Jurkat, Clone E6-1 (cell line): ENCODE results near the gene NFATC2.
"Not testable (repeated sequence)": the region's sequence is repeated elsewhere in the genome, so short reads cannot be mapped to it uniquely, and the experiment has no call there.

ENCODE experiments used
- DNase-seq: peaks from one replicate; pipeline ENCODE4 v3.0.0-alpha.2; 2011; ENCODE audit warnings: low read depth, low spot score
- H3K4me3 ChIP-seq: 2 replicates; pipeline ENCODE4 v1.5.1; 2011; ENCODE audit warnings: mild to moderate bottlenecking, low read length, control low read depth, moderate library complexity

The NFATC2 gene

DNA sequence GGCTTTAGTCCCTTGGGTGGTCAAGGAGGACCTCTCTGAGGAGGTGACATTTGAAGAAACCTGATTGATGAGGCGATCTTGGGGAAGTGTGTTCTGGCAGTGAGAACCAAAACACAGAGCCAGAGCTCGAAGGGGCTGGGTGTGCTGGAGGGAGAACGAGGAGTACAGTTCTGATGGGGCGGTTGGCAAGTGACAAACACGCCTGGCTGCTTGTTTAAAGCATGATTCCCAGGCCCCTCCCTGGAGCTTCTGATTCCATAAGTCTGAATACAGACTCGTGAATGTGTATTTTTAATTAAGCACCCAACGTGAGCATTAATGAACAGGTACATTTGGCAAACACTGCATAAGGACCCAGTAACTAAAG is 886 bp upstream of the NFATC2 start:
- no peak overlapping the region for H3K4me3 ChIP-seq
- DNase-seq, result no peak

DNA sequence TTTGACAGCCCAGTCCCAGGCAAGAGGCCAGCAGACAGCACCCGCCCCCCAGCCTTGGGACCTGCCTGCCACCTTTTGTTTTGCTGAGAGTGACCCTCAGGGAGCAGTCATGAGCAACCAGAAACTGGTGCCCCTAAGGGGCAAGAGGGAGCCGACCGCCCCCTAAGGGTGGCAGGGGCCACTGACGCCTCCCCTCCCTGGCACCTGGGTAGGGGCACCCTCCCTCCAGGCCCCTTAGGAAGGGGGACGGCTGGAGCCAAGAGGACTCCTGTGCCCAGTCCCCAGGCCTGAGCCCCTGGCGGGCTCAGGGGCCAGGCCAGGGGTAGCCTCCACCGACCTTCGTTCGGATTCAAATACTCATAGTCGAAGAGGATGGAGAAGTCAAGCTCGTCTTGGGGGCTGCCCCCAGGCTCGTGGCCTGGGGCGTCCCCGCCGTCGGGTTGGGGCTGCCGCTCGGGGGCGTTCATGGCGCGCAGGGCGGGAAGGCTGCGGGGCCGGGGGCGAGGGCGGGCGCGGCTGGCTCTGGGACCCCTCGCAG is 417 bp downstream of the NFATC2 start:
- DNase-seq, result no peak
- peak overlapping the region; percentile 68 for H3K4me3 ChIP-seq

DNA sequence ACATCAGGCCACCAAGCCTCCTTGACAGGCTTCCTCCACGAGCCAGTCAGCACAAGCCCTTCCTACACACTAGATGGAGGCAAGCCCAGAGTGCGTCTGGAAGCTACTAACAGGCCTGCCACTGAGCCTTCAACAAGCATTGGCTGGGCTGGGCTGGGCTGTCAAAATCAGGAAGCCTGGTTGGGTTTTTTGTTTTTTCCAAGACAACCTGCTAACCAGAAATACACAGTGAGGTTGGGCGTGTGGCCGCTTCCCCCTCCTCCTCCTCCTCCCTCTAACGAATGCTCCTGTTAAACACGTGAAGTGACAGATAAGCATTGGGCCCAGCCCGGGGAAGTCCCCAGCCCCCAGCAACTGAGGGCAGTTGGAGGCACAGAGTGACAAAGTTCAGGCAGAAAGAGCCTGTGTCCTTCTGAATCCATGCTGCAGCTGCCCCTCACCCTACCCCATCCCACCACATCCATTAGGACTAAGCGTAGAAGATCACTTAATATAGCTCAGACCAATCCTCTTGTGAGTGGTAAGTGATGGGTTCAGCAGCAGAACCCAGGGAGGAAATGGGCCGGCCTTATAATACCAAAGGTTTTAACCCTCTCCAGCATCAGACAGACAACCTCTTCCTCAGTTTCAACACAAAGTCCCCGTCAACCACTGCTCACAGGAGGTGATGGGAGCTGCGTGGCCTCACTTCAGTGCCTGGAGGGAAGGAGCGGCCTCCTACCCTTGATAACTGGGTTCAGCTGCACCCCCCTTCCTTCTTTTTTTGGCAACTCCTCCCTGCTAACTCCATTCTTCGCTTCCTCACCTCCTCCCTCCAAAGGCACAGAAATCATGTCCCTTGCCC is 1.1 kb downstream of the NFATC2 start:
- H3K4me3 ChIP-seq, result peak overlapping the region; percentile 68
- DNase-seq, result peak; percentile 90

DNA sequence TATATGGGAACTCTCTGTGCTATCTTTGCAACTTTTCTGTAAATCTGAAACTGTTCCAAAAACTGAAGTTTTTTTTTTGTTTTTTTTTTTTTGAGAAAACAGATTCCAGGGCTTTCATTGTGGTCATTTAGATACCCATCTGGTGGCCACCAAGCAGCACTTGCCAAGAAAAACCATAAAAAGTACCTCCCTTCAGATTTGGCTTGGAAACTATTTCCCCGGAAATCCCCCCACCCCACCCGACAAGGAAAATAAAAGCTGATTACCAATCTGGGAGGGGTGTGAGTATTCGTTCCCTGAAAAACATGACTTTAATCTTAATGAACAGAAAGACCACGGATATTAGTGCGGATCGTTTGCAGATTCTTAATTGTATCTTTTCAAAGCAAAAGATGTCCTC is 1.9 kb downstream of the NFATC2 start:
- no peak for DNase-seq
- H3K4me3 ChIP-seq, result peak overlapping the region; percentile 68

DNA sequence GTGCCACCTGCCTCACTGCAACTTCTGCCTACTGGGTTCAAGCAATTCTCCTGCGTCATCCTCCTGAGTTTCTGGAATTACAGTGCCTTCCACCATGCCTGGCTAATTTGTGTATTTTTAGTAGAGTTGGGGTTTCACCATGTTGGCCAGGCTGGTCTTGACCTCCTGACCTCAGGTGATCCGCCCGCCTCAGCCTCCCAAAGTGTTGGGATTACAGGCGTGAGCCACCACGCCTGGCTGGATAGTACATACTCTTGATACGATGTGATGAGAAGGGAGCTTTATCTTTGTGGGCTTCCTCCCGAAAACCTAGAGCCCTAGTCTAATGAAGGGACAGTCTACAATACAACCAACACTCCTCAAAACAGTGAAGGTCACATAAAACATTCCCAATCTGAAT is 2.4 kb downstream of the NFATC2 start:
- H3K4me3 ChIP-seq, DNase-seq: not testable (repeated sequence)

DNA sequence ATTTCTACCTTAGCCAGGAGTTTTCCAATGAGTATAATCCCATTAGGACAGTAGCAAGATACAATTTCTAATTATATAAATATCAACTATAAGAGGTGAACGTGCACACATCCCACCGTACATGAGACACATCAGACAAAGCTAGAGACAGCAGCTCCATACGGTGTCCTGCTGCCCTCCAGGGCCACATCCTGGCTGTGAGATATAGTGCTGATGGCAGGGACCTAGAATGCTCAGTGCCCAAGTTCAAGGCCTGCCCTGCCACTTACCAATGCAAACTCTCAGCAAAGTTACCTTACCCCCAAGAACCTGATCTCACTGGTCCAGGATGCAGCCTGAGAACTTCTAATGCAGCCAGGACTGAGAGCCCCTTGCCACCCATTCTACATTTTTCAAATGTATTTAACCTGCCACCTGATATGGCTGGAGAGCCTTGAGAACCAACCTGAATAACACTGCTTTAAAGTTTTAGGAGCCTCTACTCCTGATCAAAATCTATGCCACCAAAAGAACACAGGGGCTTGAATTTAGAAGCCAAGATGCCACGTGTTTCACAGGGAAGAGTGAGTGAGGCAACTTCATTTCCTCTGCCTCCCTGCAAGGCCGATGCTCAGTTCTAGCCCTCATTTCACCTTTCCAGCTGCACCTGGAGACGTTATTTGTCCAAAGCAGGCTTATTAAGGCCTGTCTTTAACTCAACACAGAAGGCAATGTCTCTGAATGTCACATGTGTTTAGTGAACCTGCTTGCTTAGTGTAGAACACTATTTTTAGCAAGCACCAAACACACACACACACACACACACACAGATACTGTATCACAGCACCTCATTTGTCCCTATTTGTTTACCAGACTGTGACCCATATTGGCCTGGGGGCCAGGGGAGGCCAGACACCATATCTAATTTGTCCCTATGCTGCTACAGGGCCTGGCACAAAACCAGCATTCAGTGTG is 6.1 kb downstream of the NFATC2 start:
- DNase-seq, result no peak
- H3K4me3 ChIP-seq, result no peak overlapping the region

GRCh38 chr20:51535674-51536073 is 6.8 kb downstream of the NFATC2 start:
- H3K4me3 ChIP-seq, result no peak overlapping the region
- DNase-seq, result no peak

DNA sequence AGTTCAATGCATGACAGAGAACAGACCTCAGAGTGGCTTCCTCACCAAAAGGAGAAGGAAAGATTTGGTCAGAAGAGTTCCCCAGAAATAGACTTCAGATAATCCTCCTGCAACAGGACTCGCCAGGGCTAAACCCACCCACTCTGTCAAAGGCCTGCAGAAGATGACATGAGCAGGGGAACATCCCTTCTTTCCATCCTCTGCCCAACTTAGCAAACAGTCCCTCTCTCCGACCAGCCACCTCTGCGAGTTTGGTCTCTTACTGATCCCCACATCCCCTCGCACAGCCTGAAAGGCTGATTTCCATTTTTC is 7.5 kb downstream of the NFATC2 start:
- H3K4me3 ChIP-seq, result no peak overlapping the region
- no peak for DNase-seq

- no peak for DNase-seq
- no peak overlapping the region for H3K4me3 ChIP-seq
Observed at GRCh38 chr20:51533291-51534172, 9.0 kb downstream of the NFATC2 start.

DNA sequence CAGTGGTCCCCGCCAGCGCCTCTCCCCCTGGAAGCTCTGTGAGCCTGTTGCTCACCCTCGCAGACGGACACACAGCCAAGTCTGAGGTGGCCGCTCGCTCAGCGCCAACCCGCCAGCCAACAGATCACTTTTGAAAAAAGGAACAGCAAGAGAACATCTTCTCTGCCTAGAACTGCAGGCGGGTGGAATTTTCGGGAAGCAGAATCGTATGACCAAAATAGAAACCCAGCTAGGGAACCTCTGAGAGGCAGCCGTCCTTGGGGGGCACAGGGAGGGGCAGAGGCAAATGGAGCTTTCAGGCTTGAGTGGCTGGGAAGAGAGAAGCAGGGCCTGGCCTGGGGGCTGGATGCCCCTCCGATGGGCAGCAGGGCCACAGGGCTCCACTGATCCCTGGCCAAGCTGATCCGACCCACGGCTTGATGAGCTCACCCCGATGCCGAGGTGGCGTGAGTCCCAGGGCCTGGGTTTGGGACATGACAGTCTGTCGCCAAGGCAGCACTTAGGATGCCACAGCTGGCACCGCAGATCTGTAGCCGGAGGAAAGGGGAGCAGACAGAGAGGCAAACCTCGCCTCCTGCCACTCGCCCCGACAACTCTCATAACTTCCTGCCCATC is 9.8 kb downstream of the NFATC2 start:
- H3K4me3 ChIP-seq, result no peak overlapping the region
- no peak for DNase-seq

GRCh38 chr20:51531712-51532456 is 10.6 kb downstream of the NFATC2 start:
- DNase-seq, result no peak
- no peak overlapping the region for H3K4me3 ChIP-seq

DNA sequence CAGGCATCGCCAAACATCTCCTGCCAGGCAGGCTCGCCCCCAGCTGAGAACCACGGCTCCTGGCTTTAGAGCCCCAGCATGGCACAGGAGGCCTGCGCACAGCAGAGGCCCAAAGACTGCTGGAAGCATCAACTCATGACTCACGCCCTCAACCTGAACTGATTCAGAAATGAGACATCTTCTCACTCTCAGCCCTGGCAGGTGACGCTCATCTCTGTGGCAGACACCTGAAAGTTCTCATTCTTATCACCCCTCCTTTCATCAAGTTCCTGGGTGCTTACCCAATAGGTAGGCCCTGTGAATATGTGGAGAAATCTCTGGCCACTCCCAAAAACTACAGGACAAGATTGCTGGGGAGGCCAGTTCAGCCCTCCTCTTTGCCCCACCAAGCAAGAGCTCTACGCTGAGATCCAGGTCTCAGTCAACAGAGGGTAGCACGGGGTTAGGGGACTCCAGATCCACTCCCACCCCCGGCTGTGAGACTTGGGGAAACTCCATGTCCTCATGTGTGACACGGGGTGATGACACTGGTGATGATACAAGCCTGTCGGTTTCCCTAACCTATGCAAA is 11.3 kb downstream of the NFATC2 start:
- no peak for DNase-seq
- H3K4me3 ChIP-seq, result no peak overlapping the region

- H3K4me3 ChIP-seq, result no peak overlapping the region
Observed at GRCh38 chr20:51529758-51530157, 12.8 kb downstream of the NFATC2 start.

GRCh38 chr20:51529081-51529681 is 13.3 kb downstream of the NFATC2 start:
- no peak overlapping the region for H3K4me3 ChIP-seq
- DNase-seq, result no peak

More at GRCh38 chr20:51529758-51530157, 12.8 kb downstream of the NFATC2 start:
- DNase-seq, result no peak

DNA sequence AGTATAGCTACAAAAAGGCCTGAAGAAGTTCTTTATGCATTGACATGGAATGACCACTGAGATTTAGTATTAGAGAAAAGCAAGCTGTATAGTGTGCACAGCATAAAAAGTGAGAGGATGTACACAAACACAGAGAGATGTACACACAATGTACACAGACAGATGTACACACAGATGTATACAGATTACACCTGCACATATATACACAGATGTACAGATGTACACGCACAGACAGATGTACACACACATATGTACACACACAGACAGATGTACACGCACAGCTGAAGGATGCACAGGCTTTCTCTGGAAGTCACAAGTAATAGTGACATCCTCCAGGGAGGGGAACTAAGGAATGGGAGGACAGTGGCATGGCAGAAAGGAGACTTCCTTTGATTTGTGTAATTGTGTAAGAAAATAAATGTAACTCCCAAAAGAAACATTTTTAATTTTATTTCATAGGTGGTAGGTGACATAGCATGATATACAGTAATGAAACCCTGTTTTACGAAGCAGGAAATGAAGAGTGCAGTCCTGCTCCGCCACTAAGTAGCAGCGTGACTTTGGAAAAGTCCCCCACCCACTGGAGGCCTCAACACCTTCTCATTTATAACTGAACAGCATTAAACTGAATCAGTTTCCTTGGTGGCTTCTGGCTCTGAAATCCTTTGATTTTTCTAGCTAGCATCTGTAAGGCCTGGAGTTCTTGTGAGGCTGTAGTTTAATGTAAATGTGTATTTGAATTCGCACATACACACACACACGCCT is 14.1 kb downstream of the NFATC2 start:
- no peak overlapping the region for H3K4me3 ChIP-seq
- DNase-seq, result no peak

- DNase-seq, result no peak
- no peak overlapping the region for H3K4me3 ChIP-seq
Observed at GRCh38 chr20:51526754-51527153, 15.8 kb downstream of the NFATC2 start.

DNA sequence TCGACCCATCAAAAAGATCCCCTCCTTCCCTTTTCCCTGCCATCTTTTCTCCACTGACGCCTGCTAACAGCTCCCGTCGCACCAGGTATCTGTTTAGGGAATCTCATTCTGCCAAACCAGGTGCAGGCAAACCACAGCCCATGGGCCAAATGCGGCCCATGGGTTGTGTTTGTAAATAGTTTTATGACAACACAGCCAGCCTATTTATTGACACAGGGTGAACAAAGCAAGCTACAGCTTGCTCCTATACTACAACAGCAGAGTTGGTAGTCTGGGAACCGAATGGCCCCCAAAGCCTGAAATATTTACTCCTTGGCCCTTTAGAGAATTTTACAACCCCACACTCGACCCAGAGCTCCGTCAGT is 16.4 kb downstream of the NFATC2 start:
- H3K4me3 ChIP-seq, result no peak overlapping the region
- DNase-seq, result no peak
